Activated T-cell treated with anti-CD3 and anti-CD28 coated beads, Interleukin-2, amount 50 U/mL, for 48 hours (primary cell): Measurements from ENCODE around the gene PLEK.
A peak's percentile ranks its signal among the peaks of the same experiment; 100 is the strongest.
"Not testable (repeated sequence)": the region's sequence is repeated elsewhere in the genome, so short reads cannot be mapped to it uniquely, and the experiment has no call there.

ENCODE experiments used
- DNase-seq, 2 experiments: peaks; one replicate each; pipeline ENCODE4 v3.0.0-alpha.2; 2020

Gene PLEK

DNA sequence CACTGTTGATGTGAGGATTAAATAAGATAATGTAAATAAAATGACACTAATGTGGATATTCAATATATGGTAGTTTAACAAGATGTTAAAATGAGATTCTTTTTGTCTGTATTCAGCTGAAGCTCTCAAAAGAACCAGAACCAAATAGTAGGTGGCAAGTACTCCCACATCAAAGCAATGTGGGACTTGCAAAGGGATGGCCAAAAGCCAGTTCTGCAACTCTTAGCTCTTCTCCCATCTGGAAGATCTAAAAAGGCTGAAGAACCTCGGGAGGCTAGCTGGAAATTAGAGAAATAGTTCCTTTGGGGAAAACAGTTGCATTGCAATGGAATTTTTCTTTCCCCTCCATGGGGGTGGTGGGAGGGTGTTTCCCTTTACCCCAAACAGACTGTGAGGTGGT is 53.3 kb downstream of the PLEK start:
- DNase-seq, result no peak

DNA sequence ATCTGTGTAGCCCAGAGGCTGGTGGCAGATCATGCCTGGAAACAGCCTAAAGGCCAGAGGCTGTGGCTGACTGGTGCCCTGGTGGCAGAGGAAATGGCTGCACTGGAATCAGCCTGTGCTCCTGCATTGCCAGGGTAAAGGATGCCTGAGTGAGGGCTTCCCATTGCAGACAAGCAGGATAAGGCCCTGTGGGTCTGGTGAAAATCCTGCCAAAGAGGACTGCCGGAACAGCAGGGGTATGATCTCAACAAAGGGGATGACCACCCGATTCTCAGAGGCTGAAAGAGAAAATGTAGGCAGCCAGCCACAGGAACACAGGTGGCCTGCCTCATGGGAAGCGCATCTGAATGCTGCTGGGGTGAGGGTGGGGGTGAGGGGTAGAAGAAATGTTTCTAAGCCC is 53.8 kb downstream of the PLEK start:
- DNase-seq, result no peak

DNA sequence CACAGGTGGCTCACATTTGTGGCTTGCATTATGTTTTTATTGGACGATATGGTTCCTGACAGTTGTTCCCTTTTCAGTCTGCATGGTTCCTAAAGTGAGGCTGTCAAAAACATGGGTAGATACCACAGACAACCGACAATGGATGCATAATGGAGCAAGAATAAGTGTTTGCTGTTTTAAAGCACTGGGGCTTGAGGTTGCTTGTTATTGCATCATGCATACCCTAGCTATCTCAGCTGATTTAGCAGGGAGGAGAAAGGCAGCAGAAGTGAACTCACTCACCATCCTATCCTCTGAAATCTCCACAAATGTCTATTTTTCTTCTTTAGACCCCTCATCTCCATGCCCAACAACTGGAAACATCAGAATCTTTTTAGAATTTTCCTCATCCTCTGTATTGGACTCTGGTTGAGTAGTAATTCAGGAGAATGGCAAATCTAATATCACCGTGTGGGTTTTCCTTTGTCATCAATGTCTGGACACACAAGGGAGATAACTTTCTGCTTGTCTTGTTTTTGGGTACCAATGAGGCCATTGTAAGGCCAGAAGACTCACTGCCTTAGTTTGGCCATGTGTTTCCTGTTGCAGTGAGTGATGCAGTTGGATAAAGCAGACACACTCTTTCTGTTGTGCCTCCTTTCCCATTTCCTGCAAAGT is 55.3 kb downstream of the PLEK start:
- no peak for DNase-seq

DNA sequence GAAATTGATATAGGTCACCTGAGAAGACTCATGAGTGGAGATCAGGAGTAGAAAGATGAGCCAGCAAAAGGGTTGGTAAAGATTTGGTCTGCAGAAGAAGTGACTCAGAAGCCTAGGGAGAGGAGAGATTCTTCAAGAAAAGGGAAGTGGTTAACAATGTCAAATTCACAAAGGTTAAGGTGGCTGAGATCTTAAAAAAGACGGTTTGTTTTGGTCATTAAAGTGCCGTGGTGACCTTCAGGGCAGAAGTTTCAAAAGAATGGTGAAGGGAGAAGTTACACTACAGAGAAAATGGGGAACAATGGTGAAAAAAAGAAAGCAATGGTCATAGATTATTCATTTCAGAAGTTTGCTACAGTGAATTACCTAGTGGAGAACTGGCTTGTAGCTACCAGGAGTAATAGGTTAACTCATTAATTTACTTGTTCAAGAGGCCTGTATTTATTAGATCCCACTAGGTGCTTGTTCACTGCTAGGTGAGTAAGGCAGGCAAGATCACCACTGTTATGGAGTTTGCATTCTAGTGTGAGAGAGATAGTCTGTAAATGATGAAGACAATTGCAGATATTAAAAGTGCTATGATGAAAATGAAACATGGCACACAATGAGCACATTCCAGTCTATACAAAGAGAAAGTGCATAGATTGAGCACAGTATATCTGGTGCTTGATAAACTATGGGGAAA is 59.0 kb downstream of the PLEK start:
- no peak for DNase-seq

DNA sequence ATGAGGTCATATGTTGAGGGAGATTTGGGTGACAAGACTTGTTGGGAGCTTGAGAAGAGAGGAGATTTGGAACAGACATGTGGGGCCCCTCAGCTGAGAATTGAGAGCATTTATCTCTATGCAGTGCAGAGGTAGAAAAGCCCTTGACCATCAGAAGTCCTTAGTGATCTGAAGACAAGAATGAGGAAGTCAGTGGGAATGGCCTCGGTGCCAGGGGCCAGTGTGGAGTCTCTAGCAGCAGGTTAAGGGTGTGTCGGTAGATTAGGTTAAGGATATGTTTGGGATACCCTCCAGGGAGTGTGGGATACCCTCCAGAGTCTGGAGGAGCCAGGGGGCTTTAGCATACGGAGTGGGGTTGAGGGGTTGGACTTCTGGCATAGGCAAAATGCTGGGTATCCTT is 60.4 kb downstream of the PLEK start:
- DNase-seq, result no peak

DNA sequence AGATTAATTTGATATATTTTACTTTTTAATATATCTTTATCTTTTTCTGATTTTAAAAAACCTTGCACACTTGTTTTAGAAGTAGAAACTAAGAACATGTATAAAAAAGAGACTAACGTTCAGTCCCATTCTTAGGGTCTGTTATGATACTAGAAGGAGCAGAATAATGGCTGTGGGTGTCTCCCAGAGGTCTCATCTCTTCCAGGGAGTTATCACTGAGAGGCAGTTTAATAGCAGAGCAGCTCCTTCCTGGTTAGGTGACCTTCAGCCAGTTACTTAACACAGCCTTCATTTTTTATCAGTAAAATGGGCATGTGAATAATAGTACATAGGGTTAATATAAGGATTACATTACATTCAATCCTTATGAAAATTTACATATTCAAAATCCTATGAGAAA is 61.4 kb downstream of the PLEK start:
- DNase-seq, result no peak

DNA sequence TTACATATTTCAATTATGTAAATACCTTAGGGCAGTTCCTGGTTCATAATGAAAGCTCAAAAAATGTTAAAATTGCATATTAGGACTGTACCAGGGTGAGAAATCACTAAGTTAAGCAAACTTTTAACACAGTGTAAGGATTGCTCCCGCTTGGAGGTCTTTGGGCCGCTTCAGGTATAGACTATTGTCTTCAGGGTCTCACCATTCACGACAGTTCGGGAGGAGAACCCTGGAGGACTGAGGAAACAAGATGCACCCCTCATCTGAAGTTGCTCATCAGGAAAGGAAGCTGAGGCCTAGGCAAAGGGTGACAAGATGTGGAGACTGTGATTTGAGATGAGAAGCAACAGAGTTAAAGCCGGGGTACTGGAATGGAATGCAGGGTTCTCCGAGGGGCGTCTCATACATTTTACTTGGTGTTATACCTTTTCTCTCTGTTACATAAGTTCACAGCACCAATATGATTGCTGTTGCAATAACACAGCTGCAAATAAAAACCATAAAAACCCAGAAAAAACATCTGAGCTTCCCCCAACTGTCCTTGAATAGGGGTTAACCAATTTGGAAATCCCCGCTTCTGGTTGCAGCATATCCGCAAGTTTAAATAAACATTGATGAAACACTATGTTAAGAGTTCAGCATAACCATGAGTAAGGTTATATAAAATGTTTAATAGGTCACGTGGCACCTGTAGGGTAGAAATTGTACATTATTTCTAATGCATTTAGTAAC is 61.9 kb downstream of the PLEK start:
- no peak for DNase-seq

DNA sequence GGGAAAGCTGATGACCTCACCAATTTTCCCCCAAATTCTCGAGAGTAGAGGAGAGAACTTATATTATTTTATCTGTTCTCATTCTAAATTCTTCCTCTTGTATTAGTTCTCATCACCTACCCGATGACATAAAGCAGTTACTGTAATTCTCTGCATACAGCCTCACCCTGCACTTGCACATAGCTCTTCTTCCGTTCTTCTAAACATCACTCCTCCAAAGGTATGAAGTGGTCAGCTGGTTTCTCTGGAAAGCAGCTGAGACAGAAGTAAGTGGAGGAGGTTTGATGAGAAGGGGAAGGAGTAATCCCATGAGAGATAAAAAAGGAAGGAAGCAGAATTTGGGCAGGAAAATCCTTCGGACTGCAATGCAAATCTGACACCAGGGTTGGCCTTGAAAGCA is 63.0 kb downstream of the PLEK start:
- no peak for DNase-seq

DNA sequence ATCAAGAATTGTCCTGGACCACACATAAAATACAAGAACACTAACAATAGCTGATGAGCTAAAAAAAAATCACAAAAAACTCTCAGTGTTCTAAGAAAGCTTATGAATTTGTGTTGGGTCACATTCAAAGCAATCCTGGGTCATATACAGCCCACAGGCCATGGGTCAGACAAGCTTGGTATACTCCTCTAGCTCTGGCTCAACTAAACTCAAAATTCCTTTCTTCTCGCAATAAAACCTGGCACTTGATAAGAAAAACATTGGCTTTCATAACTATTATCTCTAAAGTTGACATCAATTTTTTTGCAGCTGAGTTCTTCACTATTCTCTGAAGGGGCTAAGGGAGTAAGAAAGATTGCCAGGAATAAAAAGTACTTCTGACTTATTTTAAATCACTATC is 63.7 kb downstream of the PLEK start:
- DNase-seq, result no peak

DNA sequence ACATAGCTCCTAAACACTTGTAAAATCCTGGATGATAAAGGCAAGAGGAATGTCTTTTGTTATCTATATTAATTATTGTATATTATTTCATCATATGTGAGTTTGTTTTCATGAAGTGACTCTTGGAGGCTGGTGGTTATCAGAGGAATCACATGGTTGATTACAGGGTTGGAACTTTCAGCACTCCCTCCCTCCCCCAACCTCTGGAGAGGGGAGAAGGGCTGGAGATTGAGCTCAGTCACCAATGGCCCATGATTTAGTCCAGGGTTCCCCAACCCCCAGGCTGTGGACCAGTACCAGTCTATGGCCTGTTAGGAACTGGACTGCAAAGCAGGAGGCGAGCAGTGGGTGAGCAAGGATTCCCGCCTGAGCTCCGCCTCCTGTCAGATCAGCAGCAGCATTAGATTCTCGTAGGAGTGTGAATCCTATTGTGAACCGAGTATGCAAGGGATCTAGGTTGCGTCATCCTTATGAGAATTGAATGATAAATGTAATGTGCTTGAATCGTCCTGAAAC is 64.3 kb downstream of the PLEK start:
- no peak for DNase-seq

DNA sequence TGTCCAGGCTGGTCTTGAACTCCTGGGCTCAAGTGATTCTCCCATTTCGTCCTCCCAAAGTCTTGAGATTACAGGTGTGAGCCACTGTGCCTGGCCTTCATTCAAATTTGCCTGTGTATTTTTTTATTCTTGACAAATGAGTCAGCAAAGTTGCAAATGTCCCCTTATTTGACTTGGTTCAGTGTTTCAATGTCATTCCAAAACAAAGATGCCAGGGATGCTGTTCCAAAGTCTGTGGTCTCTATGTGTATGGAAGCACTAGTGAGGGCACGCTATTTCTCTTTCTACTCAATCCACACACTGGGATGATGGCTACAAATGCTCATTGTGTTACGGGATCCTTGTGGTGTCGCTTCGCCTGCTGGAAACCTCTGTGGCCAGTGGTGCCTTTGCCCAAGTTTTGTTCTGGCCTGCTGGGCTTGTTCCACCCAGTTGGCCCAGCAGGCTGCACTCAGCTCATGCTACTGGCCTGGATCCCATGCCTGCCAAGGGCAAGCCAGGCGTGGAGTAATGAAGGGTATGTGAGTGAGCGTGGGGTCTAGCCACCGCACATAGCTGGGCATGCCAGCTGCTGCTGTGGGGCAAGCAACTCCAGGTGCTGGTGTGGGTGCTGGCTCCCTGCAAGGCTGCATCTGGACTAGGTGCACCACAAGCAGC is 66.4 kb downstream of the PLEK start:
- DNase-seq, result no peak

DNA sequence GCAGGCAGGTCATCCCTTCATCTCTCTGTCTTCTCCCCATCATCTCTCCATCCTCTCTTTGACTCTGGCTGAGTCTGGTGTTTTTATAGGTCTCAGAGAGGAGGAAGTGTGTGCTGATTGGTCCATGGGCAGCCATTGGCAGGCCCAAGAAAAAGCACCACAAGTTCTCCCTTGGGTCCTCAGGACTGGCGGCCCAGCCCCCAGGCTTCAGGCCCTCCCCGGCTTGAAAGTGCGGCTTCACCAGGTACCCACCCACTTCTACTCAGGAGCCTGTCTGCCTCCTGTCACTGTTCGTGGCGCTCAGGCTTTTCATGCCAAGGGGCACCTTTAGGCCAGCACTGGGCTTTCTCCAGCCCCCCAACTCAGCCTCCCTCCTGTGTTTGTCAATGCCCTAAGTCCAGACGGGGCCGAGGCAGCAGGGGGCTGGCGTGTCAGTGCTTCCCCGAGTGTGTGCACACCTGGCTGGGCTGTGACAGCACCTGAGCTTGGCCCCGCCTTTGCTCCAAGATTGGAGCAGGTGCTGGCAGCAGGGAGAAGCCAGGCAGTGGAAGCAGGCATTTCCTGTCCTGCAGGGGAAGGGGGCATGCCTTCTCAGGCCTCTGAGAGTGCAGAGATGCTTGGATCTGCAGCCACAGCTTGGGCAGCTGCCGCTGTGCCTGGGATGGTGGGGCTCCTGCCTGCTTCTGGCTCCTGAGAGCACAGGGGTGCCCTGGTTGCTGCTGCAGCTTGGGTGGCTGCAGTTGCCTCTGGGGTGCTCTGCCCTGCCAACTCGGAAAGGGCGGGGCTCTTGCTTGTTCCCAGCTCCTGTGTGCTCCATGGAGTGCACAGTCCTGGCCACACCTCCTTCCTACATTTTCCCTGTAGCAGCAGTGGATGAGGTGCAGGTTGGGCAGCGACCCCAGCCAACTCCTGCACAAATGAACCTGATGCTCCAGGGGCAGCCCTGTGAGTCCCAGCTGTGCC is 67.9 kb downstream of the PLEK start:
- no peak for DNase-seq

DNA sequence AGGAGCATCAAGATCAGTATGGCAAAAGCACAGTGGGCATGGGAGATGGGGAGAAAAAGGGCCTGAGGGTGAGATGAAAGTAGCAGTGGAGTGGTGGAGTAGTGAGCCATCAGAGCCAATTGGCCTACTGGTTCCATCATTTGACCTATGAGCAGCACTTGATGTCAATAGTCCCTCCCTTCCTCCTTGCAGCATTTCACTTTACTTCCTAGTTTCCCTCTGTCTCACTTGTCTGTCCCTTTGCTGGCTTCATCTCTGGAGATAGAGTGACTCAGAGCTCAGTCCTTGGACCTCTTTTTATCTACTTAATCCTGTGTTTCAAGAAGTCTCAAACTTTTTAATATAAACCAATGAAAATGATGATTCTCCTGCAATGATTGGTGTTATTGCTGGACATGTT is 69.9 kb downstream of the PLEK start:
- DNase-seq, result no peak

DNA sequence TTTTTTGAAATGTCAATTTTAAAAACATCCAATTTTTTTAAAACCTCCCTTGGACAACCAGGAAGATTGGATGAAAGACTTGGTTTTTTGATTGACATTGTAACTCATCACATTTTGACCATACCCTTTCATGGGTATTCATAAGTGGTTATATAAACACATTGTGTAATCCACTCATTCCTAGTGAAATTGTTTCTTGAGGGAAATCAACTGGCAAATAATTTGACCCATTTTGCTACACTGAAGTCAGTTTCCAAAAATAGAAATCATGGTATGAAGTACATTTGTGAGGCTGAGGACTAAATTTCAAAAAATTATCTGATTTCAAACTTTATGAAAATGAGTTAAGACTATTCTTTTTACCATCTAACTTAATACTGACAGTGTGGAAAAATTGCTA is 70.5 kb downstream of the PLEK start:
- no peak for DNase-seq

DNA sequence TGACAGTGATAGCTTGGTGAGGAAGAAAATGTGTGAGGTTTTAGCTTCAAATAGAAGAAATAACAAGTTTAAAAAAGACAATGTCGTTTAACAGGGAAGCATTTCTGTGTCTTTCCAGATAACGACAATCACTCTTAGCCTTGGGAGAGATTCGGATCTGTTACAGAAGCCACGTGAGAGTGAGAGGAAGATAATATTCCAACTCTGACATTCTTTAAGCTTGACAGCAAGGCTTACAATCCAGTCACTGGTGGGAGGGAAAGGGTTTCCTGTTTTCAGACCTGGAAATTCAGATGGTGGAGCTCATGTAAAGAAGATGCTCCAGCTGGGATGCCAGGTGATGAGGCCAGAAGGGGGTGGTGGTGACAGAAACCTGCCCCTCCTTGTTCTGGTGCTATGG is 71.2 kb downstream of the PLEK start:
- no peak for DNase-seq

DNA sequence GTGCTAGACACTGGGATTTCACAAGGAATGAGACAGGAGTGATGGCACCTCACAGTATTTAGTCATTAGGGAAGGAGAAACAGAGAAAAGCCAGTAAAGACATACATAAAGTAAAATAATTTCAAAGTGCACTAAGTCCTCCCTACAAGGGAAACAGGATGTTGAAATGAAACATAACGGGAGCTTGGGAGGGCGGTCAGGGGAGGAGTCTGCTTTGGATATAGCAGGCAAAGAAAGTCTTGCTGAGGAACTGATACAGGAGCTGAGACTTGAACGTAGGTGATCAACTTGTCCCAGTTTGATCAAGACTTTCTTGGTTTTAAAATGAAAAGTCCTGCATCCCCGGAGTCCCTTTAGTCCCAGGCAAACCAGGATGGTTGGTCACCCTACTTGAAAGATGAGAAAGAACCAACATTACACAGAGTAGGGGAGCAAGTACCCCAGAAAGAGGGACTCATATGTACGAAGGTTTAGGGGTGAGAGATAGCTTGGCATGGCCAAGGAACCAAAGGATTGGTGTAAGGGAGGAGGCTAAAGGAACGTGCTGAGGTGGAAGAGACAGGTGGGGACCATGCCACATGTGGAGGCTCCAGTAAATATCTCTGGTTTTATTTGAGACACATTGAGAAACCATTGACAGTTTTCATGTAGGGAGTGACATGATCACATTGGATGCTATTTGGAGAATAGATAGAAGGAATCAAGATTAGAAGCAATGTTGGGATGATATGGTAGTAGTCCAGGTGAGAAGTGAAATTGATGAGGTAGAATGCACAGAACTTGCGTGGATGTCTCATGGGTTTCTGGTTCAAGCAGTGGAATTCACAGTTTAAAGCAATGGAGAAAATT is 73.6 kb downstream of the PLEK start:
- no peak for DNase-seq

DNA sequence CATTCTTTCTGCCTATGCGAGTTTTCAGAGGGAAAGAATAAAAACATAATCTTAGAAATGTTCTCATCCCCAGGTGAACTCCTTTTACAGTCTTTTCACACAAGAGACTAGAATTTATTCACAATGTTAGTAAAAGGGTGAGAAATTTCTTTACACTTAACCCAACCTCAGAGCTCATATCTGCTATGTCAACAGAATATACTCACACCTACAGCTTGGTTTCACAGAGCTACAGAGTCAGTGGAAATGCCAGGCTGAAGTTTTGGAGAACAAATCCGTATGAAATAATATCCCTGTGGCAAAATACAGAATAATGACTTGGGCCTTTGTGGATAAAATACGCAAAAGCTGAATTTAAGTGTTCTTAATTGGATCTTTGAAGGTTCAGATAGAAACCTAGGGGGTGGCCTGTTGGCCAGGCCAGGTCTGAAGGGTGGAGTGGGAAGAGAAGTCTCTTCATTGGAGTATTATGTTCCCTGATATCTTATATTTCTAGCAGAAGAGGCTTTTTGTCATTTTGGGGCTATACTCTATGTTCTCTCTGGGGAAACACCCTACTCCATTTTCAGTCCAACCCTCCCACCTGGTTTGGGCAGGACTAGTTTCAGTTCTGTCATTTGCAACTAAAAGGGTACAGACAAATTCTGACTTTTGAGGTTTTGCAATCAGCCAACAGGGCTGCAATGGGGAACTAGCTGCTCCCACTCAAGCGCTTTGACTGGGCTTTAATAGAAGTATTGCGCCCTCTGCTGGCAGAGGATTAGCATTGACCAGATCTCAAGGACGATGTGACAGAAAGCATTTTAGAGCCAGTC is 76.3 kb downstream of the PLEK start:
- peak; percentile 82 to 86 for DNase-seq

DNA sequence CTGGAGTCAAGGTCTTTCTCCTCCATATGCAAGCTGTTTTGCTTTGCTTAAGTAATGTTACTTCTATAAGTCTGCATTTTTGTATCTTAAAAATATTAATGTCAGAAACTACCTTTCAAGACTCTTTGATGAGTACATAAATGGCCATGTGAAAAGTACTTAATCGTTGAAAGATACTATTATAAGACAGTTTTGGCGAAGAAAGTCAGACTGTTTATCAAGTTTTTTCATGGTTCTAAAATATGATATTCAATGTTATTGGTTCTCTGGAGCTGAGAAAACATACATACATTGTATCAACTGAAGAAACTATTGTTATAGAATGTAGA is 76.9 kb downstream of the PLEK start:
- DNase-seq, result no peak

DNA sequence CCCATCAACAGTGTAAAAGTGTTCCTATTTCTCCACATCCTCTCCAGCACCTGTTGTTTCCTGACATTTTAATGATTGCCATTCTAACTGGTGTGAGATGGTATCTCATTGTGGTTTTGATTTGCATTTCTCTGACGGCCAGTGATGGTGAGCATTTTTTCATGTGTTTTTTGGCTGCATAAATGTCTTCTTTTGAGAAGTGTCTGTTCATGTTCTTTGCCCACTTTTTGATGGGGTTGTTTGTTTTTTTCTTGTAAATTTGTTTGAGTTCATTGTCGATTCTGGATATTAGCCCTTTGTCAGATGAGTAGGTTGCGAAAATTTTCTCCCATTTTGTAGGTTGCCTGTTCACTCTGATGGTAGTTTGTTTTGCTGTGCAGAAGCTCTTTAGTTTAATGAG is 81.3 kb downstream of the PLEK start:
- DNase-seq, result not testable (repeated sequence)
